ENCODE data around the gene ARHGAP26. TPM values are rescaled to one million over a fixed set of nuclear protein-coding genes. Genes with fewer than 3 reads are reported as not detected.

ARHGAP26 gene
- total RNA-seq, 2 experiments from 2014 or later = 12.8 to 15.4 TPM

DNA sequence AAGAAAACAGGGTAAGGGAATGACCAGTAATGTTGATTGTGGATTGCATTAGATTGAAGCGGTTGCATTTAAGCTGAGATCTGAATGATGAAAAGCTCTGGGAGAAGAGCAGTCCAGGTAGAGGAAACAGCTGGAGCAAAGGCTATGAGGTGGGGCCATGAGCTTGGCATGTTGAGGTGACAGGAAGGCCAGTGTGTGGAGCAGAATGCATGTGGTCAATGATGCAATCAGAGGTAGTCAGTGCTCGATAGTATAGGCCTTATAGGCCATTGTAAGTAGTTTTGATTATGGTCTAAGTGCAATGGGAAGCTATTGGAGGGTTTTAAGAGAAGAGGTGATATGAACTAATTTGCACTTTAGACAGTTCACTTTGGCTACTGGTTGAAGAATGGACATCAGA is 270.4 kb downstream of the ARHGAP26 start:
- H3K9me3 Mint-ChIP-seq (ENCODE audit: low read depth) = no peaks in the 10 kb centered on the region
- intact Hi-C loops (cut with DNase I, micrococcal nuclease) = no loop called here
- ChIA-PET CTCF (interaction anchor here (0.7 kb wide), 1 partner anchor 507 kb away, joined by 4 read pairs; no protein-coding TSS in a partner anchor), POLR2A (no interaction called here)
- no peak overlapping the region for H3K4me3 Mint-ChIP-seq
- H3K36me3 Mint-ChIP-seq (ENCODE audit: low read depth) = peaks cover 18% of the 10 kb centered on the region
- no peak for DNase-seq
- no peak for ATAC-seq
- H3K27ac Mint-ChIP-seq = no peak overlapping the region
- peaks cover 28% of the 10 kb centered on the region for H3K4me1 Mint-ChIP-seq
- no peaks in the 10 kb centered on the region for H3K27me3 Mint-ChIP-seq

DNA sequence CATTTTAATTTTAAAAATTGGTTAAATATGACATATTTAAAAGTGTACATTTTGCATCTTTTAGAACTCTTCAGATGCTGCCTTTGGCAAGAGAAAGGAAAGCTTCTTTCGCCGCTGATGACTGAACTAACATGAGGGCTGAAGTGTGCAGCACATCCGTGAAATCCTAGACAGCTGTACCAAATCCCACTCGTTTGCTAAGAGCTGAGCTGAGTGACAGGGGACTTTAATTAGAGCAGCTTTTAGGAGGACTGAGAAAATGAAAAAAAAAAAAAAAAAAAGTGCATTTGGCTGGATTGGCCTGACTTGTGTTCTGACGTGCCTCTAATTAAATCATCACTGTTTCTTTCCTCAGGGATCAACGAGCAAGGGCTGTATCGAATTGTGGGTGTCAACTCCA is 271.3 kb downstream of the ARHGAP26 start:
- no peak overlapping the region for H3K27ac Mint-ChIP-seq
- ChIA-PET POLR2A (no interaction called here), CTCF (no interaction called here)
- no peaks in the 10 kb centered on the region for H3K9me3 Mint-ChIP-seq (ENCODE audit: low read depth)
- H3K4me3 Mint-ChIP-seq = no peak overlapping the region
- DNase-seq (no peak), ATAC-seq (no peak)
- intact Hi-C loops (cut with DNase I, micrococcal nuclease) = no loop called here
- H3K27me3 Mint-ChIP-seq = no peaks in the 10 kb centered on the region
- peaks cover 18% of the 10 kb centered on the region for H3K36me3 Mint-ChIP-seq (ENCODE audit: low read depth)
- H3K4me1 Mint-ChIP-seq = peaks cover 22% of the 10 kb centered on the region

DNA sequence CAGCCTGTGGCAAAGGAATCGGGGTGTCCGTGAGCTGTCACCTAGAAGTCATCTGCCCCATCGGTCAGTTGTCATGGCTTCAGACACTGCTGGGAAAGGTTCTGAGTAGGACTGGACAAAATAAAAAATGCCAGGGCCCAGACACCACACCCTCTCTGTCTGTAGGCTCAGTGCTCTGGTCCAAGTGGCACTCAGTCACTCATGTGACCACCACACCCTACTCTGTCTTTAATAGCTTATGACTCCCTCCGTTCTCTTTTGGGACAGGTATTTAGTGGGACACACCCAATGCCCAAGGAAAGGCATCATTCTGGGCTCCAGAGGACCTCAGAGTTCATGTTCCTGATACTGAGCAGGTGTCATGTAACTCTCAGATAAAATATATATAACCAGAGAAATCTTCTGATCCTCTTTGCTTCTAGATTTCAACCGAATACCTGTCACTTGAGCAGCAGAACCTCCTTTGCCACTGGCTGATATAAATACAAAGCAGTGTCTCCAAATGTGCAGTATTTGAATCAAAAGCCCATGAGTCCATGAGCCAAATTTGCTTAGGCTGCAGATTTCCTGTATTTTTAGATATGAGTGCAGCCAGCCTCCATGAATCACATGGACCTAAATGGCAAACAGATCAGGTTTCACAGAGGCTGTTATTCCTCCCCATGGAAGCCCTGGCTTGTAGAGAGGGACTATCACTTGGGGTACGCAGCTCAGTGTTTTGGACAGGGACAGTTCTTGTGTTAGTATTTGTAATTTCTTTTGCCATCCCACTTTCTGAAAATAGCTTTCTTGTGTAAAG is 272.0 kb downstream of the ARHGAP26 start:
- Mint-ChIP-seq H3K9me3 (ENCODE audit: low read depth) (no peaks in the 10 kb centered on the region), H3K27ac (no peak overlapping the region), H3K4me3 (no peak overlapping the region), H3K27me3 (no peaks in the 10 kb centered on the region), H3K36me3 (ENCODE audit: low read depth) (peaks cover 18% of the 10 kb centered on the region), H3K4me1 (peaks cover 17% of the 10 kb centered on the region)
- POLR2A ChIA-PET = no interaction called here
- no peak for DNase-seq
- CTCF ChIA-PET = no interaction called here
- ATAC-seq = no peak
- intact Hi-C loops (cut with DNase I, micrococcal nuclease) = no loop called here

DNA sequence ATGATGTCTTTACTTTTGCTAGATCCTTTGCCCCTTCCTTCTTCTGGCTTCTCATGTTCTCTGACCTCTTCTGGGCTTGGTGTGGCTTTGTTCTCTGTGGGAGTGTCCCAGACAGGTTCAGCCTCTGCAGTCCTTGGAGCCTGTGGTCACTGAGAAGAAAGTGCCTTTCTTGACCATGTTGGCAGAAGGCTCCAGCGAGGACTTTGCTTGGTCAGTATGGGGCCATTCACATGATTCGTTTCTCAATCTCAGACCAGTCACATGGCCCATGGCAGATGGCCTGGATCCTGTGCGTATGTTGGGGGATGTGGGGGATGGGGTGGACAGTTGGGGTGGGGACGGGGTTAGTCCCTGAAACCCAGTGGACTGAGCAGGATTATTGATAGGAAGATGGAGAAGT is 274.1 kb downstream of the ARHGAP26 start:
- H3K27ac Mint-ChIP-seq = no peak overlapping the region
- no peak for DNase-seq
- ChIA-PET CTCF (interaction anchor here (1.4 to 1.5 kb wide), 2 partner anchors 9 to 10 kb away, joined by 3 to 4 read pairs; no protein-coding TSS in a partner anchor), POLR2A (no interaction called here)
- no peak overlapping the region for H3K4me3 Mint-ChIP-seq
- no peaks in the 10 kb centered on the region for H3K27me3 Mint-ChIP-seq
- no peak for ATAC-seq
- H3K9me3 Mint-ChIP-seq (ENCODE audit: low read depth) = no peaks in the 10 kb centered on the region
- H3K4me1 Mint-ChIP-seq = peaks cover 4% of the 10 kb centered on the region
- H3K36me3 Mint-ChIP-seq (ENCODE audit: low read depth) = peaks cover 18% of the 10 kb centered on the region
- intact Hi-C loops (cut with DNase I, micrococcal nuclease) = no loop called here

DNA sequence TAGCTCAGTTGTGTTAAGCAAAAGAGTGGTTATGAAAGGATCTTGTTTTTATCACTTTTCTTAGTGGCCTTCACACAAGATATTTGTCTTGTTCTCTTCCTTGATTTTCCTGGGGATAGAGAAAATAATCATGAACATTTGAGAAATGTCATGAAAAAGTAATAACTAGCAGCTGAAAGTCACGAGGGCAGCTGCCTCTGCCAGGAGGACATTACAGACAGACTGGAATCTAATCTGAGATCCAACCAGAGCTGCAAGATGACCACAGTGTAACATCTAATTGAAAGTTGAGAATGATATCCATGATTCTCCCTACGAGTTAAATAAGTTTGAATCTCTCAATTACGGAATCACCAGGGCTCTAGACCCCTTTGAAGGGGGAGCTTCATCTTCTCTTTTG is 274.9 kb downstream of the ARHGAP26 start:
- H3K36me3 Mint-ChIP-seq (ENCODE audit: low read depth) = peaks cover 15% of the 10 kb centered on the region
- no peak overlapping the region for H3K27ac Mint-ChIP-seq
- no peak overlapping the region for H3K4me3 Mint-ChIP-seq
- peaks cover 8% of the 10 kb centered on the region for H3K4me1 Mint-ChIP-seq
- H3K27me3 Mint-ChIP-seq = no peaks in the 10 kb centered on the region
- no peaks in the 10 kb centered on the region for H3K9me3 Mint-ChIP-seq (ENCODE audit: low read depth)
- intact Hi-C loops (cut with DNase I, micrococcal nuclease) = no loop called here
- ChIA-PET POLR2A (no interaction called here), CTCF (interaction anchor here (1.4 kb wide), 1 partner anchor 9 kb away, joined by 4 read pairs; no protein-coding TSS in a partner anchor)
- ATAC-seq = no peak
- no peak for DNase-seq

DNA sequence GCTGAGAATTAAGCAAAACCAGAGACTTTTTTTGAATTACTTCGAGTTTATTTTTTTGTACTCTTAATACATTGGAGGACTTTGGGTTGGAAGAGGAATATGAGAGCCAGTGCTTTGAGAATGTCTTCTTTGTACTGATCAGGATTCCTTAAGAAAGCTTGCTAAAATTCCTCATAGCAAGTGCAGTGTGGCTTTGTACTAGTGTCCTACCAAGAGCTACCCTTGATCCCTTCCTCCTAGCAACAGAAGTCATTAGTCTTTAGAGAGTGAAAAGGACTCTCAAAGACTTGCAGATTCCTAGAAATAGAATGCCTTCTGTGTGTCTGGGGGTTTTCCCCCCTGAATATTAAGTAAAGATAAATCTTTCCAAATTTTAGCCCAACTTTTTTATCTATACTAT is 276.1 kb downstream of the ARHGAP26 start:
- Mint-ChIP-seq H3K36me3 (ENCODE audit: low read depth) (peaks cover 15% of the 10 kb centered on the region), H3K4me3 (no peak overlapping the region), H3K27me3 (no peaks in the 10 kb centered on the region), H3K4me1 (peaks cover 16% of the 10 kb centered on the region), H3K27ac (no peak overlapping the region), H3K9me3 (ENCODE audit: low read depth) (no peaks in the 10 kb centered on the region)
- intact Hi-C loops (cut with DNase I, micrococcal nuclease) = no loop called here
- DNase-seq (no peak), ATAC-seq (no peak)
- ChIA-PET CTCF (interaction anchor here (0.7 kb wide), 1 partner anchor 211 kb away, joined by 5 read pairs; no protein-coding TSS in a partner anchor), POLR2A (no interaction called here)

DNA sequence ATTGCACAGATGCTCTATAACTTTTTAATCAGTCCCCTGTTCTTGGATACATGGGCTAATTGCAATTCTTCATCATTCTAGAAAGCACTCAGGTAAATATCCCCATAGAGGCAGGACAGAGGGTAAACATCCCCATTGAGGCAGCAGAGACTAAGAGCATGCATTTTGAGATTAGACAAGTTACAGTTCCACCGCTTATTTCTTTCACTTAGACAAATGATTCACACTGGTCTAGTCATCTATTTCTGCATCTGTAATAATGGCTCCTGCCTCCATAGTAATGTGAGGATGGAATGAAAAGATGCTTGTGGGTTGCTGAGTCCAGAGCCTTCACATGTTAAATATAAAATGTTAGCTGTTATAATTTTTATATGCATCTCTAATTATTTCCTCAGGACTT is 276.9 kb downstream of the ARHGAP26 start:
- H3K4me1 Mint-ChIP-seq = peaks cover 21% of the 10 kb centered on the region
- no peak for DNase-seq
- no peaks in the 10 kb centered on the region for H3K9me3 Mint-ChIP-seq (ENCODE audit: low read depth)
- H3K27me3 Mint-ChIP-seq = no peaks in the 10 kb centered on the region
- ChIA-PET POLR2A (no interaction called here), CTCF (no interaction called here)
- peaks cover 11% of the 10 kb centered on the region for H3K36me3 Mint-ChIP-seq (ENCODE audit: low read depth)
- no peak overlapping the region for H3K4me3 Mint-ChIP-seq
- no peak overlapping the region for H3K27ac Mint-ChIP-seq
- ATAC-seq = peak; percentile 60
- intact Hi-C loops (cut with DNase I, micrococcal nuclease) = no loop called here

DNA sequence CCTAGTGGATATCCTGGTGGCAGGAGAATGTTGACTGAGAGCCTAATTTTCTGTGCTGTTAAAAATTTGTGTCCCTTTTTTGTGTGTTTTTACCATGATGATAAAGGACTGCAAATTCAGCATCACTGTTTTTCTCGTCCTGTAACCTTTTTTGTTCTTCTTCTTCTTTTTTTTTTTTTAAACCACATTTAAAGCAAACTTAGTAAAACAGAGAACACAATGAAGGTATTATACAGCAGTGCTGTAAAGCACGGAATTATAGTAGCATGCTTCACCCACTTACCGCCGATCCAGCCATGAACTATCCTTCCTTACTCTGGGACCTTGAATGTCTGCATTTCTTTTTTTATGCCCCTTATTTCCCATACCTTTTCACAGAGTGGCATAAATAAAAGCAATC is 280.0 kb downstream of the ARHGAP26 start:
- H3K36me3 Mint-ChIP-seq (ENCODE audit: low read depth) = peaks cover 10% of the 10 kb centered on the region
- no peak overlapping the region for H3K4me3 Mint-ChIP-seq
- DNase-seq = no peak
- CTCF ChIA-PET = interaction anchor here (0.9 to 1.5 kb wide), 3 partner anchors 11 to 47 kb away, joined by 3 to 4 read pairs (median 3); no protein-coding TSS in a partner anchor
- H3K9me3 Mint-ChIP-seq (ENCODE audit: low read depth) = no peaks in the 10 kb centered on the region
- H3K27ac Mint-ChIP-seq = no peak overlapping the region
- no peaks in the 10 kb centered on the region for H3K27me3 Mint-ChIP-seq
- POLR2A ChIA-PET = interaction anchor here (0.6 to 0.7 kb wide), 2 partner anchors 96 to 132 kb away, joined by 5 to 6 read pairs; no protein-coding TSS in a partner anchor
- peak; percentile 21 for ATAC-seq
- peaks cover 44% of the 10 kb centered on the region for H3K4me1 Mint-ChIP-seq
- intact Hi-C loops (cut with DNase I, micrococcal nuclease) = no loop called here

DNA sequence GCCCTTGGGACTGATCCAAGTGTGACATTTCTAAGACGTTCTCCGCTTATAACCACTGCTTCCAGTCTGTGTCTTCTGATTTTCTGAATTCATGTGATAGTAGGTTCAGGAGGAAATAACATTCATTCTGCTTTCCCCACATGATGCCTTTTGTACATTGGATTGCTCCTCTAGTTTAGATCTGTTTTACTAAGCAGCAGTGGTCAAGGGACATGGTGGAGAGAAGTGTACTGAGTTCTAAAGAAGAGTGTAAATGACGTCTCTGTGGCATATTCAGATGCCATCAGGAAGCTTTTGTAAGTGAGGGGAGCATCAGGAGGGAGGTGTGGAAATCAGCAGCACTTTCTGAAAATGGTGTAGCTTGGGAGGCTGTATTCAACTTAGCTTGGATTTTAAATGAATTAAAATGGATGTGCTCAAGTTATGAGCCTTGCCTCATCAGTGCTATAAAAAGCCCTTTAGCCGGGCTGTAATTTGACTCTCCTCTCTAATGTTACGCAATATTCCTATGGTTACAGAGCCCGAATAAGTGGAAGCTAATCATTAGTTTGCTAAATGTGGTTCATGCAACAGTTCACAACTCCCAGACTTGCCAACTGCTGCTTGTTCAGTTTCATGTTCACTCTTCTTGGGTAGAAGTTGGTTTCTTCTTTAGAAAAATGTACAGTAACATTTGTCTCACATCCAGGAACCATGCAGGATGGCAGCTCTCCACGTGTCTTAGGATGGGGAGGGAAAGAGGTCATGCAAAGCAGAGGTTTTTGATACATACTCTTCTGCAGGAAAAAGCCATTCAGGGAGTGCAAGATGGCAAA is 281.3 kb downstream of the ARHGAP26 start:
- Mint-ChIP-seq H3K4me1 (peaks cover 57% of the 10 kb centered on the region), H3K36me3 (ENCODE audit: low read depth) (peaks cover 14% of the 10 kb centered on the region), H3K27ac (peak overlapping the region; percentile 2), H3K27me3 (no peaks in the 10 kb centered on the region), H3K4me3 (no peak overlapping the region), H3K9me3 (ENCODE audit: low read depth) (no peaks in the 10 kb centered on the region)
- CTCF ChIA-PET = interaction anchor here (0.6 to 1.5 kb wide), 2 partner anchors 10 to 14 kb away, joined by 3 to 4 read pairs; no protein-coding TSS in a partner anchor
- intact Hi-C loops (cut with DNase I, micrococcal nuclease) = no loop called here
- POLR2A ChIA-PET = no interaction called here
- DNase-seq = no peak
- ATAC-seq = no peak

DNA sequence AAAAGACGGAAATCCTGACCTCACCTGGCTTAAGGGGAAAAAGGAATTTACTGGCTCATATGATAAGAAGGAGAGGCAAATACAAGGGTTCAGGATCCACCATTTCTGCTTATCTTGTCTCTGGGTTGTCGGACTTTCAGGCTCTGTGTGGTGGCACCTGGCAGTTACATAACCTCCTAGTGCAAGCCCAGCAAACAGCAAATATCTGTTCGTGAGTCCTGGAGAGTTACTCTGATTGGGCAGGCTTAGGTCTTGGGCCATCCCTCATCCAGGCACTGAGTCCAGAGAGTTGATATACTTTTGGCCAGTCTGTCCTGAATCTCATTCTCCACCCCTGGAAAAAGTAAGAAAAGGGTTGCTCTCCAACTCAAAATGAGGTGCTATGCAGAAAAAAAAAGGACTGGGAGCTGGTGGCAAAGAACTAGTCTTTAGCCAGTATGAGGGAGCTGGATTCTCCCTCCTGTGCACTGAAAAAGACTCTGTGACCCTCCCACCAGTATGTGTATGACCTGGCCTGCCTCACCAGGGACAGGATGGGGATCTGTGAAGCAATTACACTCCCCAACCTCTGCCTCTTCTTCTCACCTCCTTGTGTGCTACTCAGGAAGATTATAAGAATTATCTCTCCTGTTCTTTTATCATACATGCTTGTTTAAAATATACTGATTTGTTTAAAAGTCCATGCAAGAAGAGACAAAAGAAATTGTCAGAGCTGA is 282.9 kb downstream of the ARHGAP26 start:
- H3K27me3 Mint-ChIP-seq = no peaks in the 10 kb centered on the region
- no peak overlapping the region for H3K27ac Mint-ChIP-seq
- DNase-seq (no peak), ATAC-seq (no peak)
- no peaks in the 10 kb centered on the region for H3K9me3 Mint-ChIP-seq (ENCODE audit: low read depth)
- peaks cover 24% of the 10 kb centered on the region for H3K36me3 Mint-ChIP-seq (ENCODE audit: low read depth)
- intact Hi-C loops (cut with DNase I, micrococcal nuclease) = no loop called here
- ChIA-PET CTCF (interaction anchor here (0.6 to 1.4 kb wide), 6 partner anchors 8 to 225 kb away, joined by 3 to 6 read pairs (median 3); no protein-coding TSS in a partner anchor), POLR2A (interaction anchor here (1.0 kb wide), 1 partner anchor 193 kb away, joined by 11 read pairs; no protein-coding TSS in a partner anchor)
- no peak overlapping the region for H3K4me3 Mint-ChIP-seq
- peaks cover 70% of the 10 kb centered on the region for H3K4me1 Mint-ChIP-seq

DNA sequence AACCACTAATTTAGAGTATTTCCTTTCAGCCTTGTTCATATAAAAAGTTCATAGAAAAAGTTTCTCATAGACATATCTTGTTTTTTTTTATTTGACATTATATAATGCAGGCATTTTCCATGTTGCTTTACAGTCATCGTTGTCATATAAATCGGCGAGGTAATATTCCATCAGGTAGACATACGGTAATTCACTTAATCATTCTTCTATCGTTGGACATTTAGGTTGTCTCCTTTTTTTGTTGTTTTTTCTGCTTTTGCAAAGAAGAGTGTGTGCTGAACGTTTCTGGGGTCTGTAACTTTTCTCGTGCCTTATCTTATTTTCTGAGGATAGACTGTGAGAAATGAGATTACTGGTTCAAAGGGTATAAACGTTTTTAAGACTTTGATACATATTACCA is 283.6 kb downstream of the ARHGAP26 start:
- H3K9me3 Mint-ChIP-seq (ENCODE audit: low read depth) = no peaks in the 10 kb centered on the region
- no peak overlapping the region for H3K4me3 Mint-ChIP-seq
- no peaks in the 10 kb centered on the region for H3K27me3 Mint-ChIP-seq
- intact Hi-C loops (cut with DNase I, micrococcal nuclease) = loop anchor here in 1 of 2 experiments (2.0 kb wide), 1 partner anchor 33 kb away; no protein-coding TSS in a partner anchor
- CTCF ChIA-PET = interaction anchor here (0.7 to 1.4 kb wide), 3 partner anchors 9 to 34 kb away, joined by 3 to 4 read pairs (median 3); no protein-coding TSS in a partner anchor
- H3K4me1 Mint-ChIP-seq = peaks cover 70% of the 10 kb centered on the region
- POLR2A ChIA-PET = interaction anchor here (1.0 kb wide), 1 partner anchor 193 kb away, joined by 11 read pairs; no protein-coding TSS in a partner anchor
- no peak for ATAC-seq
- H3K27ac Mint-ChIP-seq = peak overlapping the region; percentile 90
- DNase-seq = no peak
- peaks cover 31% of the 10 kb centered on the region for H3K36me3 Mint-ChIP-seq (ENCODE audit: low read depth)
